Measurements from ENCODE around the gene NDE1. TPM values are rescaled to one million over a fixed set of nuclear protein-coding genes. Genes with fewer than 3 reads are reported as not detected.

NDE1 gene
- total RNA-seq, 2 donors from 2014 or later, result 34.3 to 39.3 TPM

- intact Hi-C loops (cut with DNase I), result no loop called here
- no peaks in the 10 kb centered on the region for H3K36me3 ChIP-seq
- H3K27me3 ChIP-seq (replicated peaks; ENCODE audit: insufficient read depth), result no peaks in the 10 kb centered on the region
- TF ChIP-seq POLR2A (IDR thresholded peaks at IDR 0.05) (no peak), POLR2AphosphoS5 (IDR thresholded peaks at IDR 0.05) (no peak), CTCF (IDR thresholded peaks at IDR 0.05) (no peak)
- H3K4me3 ChIP-seq, result no peak overlapping the region
- no peak for DNase-seq (ENCODE audit: low spot score)
- H3K27ac ChIP-seq, result no peak overlapping the region
- WGBS, result 94% methylated on average over 5 of the region's 5 CpGs
- H3K4me1 ChIP-seq (replicated peaks), result no peaks in the 10 kb centered on the region
- H3K9me3 ChIP-seq, result no peaks in the 10 kb centered on the region
Observed at GRCh38 chr16:15766918-15767317, 116.9 kb downstream of the NDE1 start.

GRCh38 chr16:15768201-15768600, 118.2 kb downstream of the NDE1 start:
- Histone ChIP-seq H3K9me3 (no peaks in the 10 kb centered on the region), H3K4me1 (replicated peaks) (no peaks in the 10 kb centered on the region), H3K27ac (no peak overlapping the region), H3K36me3 (no peaks in the 10 kb centered on the region), H3K27me3 (replicated peaks; ENCODE audit: insufficient read depth) (no peaks in the 10 kb centered on the region), H3K4me3 (no peak overlapping the region)
- intact Hi-C loops (cut with DNase I), result no loop called here
- no peak for DNase-seq (ENCODE audit: low spot score)
- 96% methylated on average over 4 of the region's 4 CpGs for WGBS
- TF ChIP-seq POLR2AphosphoS5 (IDR thresholded peaks at IDR 0.05), result no peak
- TF ChIP-seq POLR2A (IDR thresholded peaks at IDR 0.05), result no peak
- no peak for TF ChIP-seq CTCF (IDR thresholded peaks at IDR 0.05)

- no peaks in the 10 kb centered on the region for H3K4me1 ChIP-seq (replicated peaks)
- 88% methylated on average over 8 of the region's 8 CpGs for WGBS
- TF ChIP-seq POLR2A (IDR thresholded peaks at IDR 0.05) (no peak), CTCF (IDR thresholded peaks at IDR 0.05) (no peak), POLR2AphosphoS5 (IDR thresholded peaks at IDR 0.05) (no peak)
- no peaks in the 10 kb centered on the region for H3K9me3 ChIP-seq
- H3K27ac ChIP-seq, result no peak overlapping the region
- DNase-seq (ENCODE audit: low spot score), result no peak
- no peaks in the 10 kb centered on the region for H3K36me3 ChIP-seq
- intact Hi-C loops (cut with DNase I), result no loop called here
- H3K27me3 ChIP-seq (replicated peaks; ENCODE audit: insufficient read depth), result no peaks in the 10 kb centered on the region
- no peak overlapping the region for H3K4me3 ChIP-seq
Observed at GRCh38 chr16:15769239-15769638, 119.2 kb downstream of the NDE1 start.

GRCh38 chr16:15770107-15770506, 120.1 kb downstream of the NDE1 start:
- Histone ChIP-seq H3K4me1 (replicated peaks) (no peaks in the 10 kb centered on the region), H3K4me3 (no peak overlapping the region)
- intact Hi-C loops (cut with DNase I), result no loop called here

More at GRCh38 chr16:15770107-15770506, 120.1 kb downstream of the NDE1 start:
- Histone ChIP-seq H3K36me3 (no peaks in the 10 kb centered on the region), H3K27me3 (replicated peaks; ENCODE audit: insufficient read depth) (no peaks in the 10 kb centered on the region), H3K9me3 (no peaks in the 10 kb centered on the region), H3K27ac (peak overlapping the region; percentile 26 to 49)
- WGBS, result 59% methylated on average over 7 of the region's 7 CpGs
- no peak for DNase-seq (ENCODE audit: low spot score)
- TF ChIP-seq POLR2AphosphoS5 (IDR thresholded peaks at IDR 0.05) (no peak), CTCF (IDR thresholded peaks at IDR 0.05) (no peak), POLR2A (IDR thresholded peaks at IDR 0.05) (no peak)

All from prostate gland (tissue), 2 donors.